ENCODE data around the gene ABCA2. TPM values are rescaled to one million over a fixed set of nuclear protein-coding genes. Genes with fewer than 3 reads are reported as not detected.

ABCA2 gene
- polyA plus RNA-seq, 1 of the 3 experiments (the other 2 are of a cell fraction): 34.7 TPM

DNA sequence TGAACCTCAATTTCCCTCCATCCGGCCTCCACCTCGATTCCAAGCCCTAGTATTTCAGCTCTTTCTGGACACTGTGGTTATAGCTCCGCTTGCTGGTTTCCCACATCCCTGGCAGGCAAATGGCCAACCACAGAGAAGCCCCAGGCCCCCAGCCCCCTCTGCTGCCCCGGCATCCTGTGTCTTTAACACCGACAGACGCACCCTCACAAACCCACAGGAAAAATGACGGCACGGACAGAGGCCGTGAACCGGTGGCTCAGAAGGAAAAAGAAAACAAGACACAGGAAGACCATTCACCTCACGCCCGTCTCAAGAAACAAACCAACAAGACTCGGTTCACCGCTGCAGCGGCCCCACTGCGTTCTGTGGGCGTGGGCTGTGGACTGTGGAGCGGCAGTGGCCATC lies 30.2 kb downstream of the ABCA2 start:
- TF ChIP-seq YY1 (IDR thresholded peaks at IDR 0.05; ENCODE audit: low read depth) (no peak), MEF2A (IDR thresholded peaks at IDR 0.05; ENCODE audit: borderline replicate concordance, low read depth) (no peak), RXRA (IDR thresholded peaks at IDR 0.05; ENCODE audit: borderline replicate concordance, low read depth) (no peak), ELF1 (IDR thresholded peaks at IDR 0.05) (no peak), SMC3 (IDR thresholded peaks at IDR 0.05; ENCODE audit: low read depth, low read length) (no peak), NRF1 (IDR thresholded peaks at IDR 0.05; ENCODE audit: low read depth, low read length) (no peak), FOSL2 (IDR thresholded peaks at IDR 0.05; ENCODE audit: borderline replicate concordance, low read depth) (no peak), JUND (IDR thresholded peaks at IDR 0.05) (no peak), POLR2AphosphoS5 (IDR thresholded peaks at IDR 0.05; ENCODE audit: low read depth, low read length) (no peak), FOXJ3 (CRISPR knock-in tag; IDR thresholded peaks at IDR 0.05) (no peak), GABPA (IDR thresholded peaks at IDR 0.05; ENCODE audit: low read depth) (no peak)
- TF ChIP-seq, protein P1, sequence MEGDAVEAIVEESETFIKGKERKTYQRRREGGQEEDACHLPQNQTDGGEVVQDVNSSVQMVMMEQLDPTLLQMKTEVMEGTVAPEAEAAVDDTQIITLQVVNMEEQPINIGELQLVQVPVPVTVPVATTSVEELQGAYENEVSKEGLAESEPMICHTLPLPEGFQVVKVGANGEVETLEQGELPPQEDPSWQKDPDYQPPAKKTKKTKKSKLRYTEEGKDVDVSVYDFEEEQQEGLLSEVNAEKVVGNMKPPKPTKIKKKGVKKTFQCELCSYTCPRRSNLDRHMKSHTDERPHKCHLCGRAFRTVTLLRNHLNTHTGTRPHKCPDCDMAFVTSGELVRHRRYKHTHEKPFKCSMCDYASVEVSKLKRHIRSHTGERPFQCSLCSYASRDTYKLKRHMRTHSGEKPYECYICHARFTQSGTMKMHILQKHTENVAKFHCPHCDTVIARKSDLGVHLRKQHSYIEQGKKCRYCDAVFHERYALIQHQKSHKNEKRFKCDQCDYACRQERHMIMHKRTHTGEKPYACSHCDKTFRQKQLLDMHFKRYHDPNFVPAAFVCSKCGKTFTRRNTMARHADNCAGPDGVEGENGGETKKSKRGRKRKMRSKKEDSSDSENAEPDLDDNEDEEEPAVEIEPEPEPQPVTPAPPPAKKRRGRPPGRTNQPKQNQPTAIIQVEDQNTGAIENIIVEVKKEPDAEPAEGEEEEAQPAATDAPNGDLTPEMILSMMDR (IDR thresholded peaks at IDR 0.05): no peak
- TF ChIP-seq, protein P2, sequence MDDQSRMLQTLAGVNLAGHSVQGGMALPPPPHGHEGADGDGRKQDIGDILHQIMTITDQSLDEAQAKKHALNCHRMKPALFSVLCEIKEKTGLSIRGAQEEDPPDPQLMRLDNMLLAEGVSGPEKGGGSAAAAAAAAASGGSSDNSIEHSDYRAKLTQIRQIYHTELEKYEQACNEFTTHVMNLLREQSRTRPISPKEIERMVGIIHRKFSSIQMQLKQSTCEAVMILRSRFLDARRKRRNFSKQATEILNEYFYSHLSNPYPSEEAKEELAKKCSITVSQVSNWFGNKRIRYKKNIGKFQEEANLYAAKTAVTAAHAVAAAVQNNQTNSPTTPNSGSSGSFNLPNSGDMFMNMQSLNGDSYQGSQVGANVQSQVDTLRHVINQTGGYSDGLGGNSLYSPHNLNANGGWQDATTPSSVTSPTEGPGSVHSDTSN (IDR thresholded peaks at IDR 0.05): no peak
- TF ChIP-seq, protein P3, sequence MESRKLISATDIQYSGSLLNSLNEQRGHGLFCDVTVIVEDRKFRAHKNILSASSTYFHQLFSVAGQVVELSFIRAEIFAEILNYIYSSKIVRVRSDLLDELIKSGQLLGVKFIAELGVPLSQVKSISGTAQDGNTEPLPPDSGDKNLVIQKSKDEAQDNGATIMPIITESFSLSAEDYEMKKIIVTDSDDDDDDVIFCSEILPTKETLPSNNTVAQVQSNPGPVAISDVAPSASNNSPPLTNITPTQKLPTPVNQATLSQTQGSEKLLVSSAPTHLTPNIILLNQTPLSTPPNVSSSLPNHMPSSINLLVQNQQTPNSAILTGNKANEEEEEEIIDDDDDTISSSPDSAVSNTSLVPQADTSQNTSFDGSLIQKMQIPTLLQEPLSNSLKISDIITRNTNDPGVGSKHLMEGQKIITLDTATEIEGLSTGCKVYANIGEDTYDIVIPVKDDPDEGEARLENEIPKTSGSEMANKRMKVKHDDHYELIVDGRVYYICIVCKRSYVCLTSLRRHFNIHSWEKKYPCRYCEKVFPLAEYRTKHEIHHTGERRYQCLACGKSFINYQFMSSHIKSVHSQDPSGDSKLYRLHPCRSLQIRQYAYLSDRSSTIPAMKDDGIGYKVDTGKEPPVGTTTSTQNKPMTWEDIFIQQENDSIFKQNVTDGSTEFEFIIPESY (IDR thresholded peaks at IDR 0.05; ENCODE audit: borderline replicate concordance, low read depth): no peak
- TF ChIP-seq, protein P4, sequence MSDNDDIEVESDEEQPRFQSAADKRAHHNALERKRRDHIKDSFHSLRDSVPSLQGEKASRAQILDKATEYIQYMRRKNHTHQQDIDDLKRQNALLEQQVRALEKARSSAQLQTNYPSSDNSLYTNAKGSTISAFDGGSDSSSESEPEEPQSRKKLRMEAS (IDR thresholded peaks at IDR 0.05; ENCODE audit: low read depth): no peak
- DNase-seq: no peak
- no peaks in the 10 kb centered on the region for H3K27me3 ChIP-seq (ENCODE audit: insufficient read depth)
- H3K9me2 ChIP-seq: no peaks in the 10 kb centered on the region
- H3K4me3 ChIP-seq (ENCODE audit: low read depth in 2 of 2, low read length in 1 of 2): no peak overlapping the region
- no peak overlapping the region for H3K9ac ChIP-seq
- WGBS (ENCODE audit: low lambda C conversion rate): 91% methylated on average over 18 of the region's 18 CpGs
- H3K9me3 ChIP-seq: no peaks in the 10 kb centered on the region
- peaks cover 0 to 7% of the 10 kb centered on the region in 2 experiments for H3K36me3 ChIP-seq (replicated peaks in 1 of 2; ENCODE audit: control insufficient read depth in 1 of 2, insufficient read depth in 2 of 2, low read length in 1 of 2)
- ChIA-PET POLR2A (no interaction called here), CTCF (interaction anchor here (1.4 to 1.7 kb wide), 2 partner anchors 185 to 210 kb away, joined by 3 to 5 read pairs; no protein-coding TSS in a partner anchor)
- peaks cover 13% of the 10 kb centered on the region; the same call in 1 of the 2 replicates for H3K79me2 ChIP-seq (ENCODE audit: insufficient read depth)
- H3F3A ChIP-seq (replicated peaks; ENCODE audit: insufficient read depth): no peaks in the 10 kb centered on the region
- H4K20me1 ChIP-seq (ENCODE audit: insufficient read depth): 0 out of 2 replicates have a peak, but pooled peaks cover 3% of the 10 kb centered on the region
- no peak overlapping the region for H3K4me2 ChIP-seq
- peaks cover 9 to 21% of the 10 kb centered on the region in 2 experiments; a peak in 3 of 4 replicates for H3K4me1 ChIP-seq (ENCODE audit: control insufficient read depth in 1 of 2, insufficient read depth in 2 of 2, low read depth in 1 of 2, low read length in 1 of 2)
- H3K27ac ChIP-seq (ENCODE audit: low read depth in 2 of 2, low read length in 1 of 2): no peak overlapping the region
- no peak overlapping the region for H2AFZ ChIP-seq (ENCODE audit: low read depth)

All from SK-N-SH (cell line).